Panc1 (cell line): ENCODE data around the gene TSPYL2. TPM values are rescaled to one million over a fixed set of nuclear protein-coding genes. Genes with fewer than 3 reads are reported as not detected.

Experiments
- ATAC-seq: fragments of 200-7000 bp; cut with Tn5 transposase; 2 replicates; pipeline ENCODE4 v1.9.1; 2020; ENCODE audit warnings: mild to moderate bottlenecking, moderate library complexity
- BruUV-seq: library from RNA; stranded (reverse); fragments of 400-500 nt; replicated peaks from 2 replicates; lab custom pipeline; 2021; lab: Mats Ljungman, UMichigan
- CTCF ChIA-PET: fragments of 300-600 bp; sonication (Branson Sonifier 250); formaldehyde crosslinking; loops from one replicate; lab custom pipeline; 2022; ENCODE audit warnings: antibody characterized with exemption; lab: Charles Lee
- POLR2A ChIA-PET: fragments of 300-600 bp; sonication (Branson Sonifier 250); formaldehyde crosslinking; loops from one replicate; lab custom pipeline; 2022; ENCODE audit warnings: antibody characterized with exemption; lab: Charles Lee
- DNase-seq: peaks from one replicate; pipeline ENCODE4 v3.0.0-alpha.2; 2010; ENCODE audit warnings: low read depth, low spot score
- H3K27ac ChIP-seq: 2 replicates; pipeline ENCODE4 v1.5.1; 2011; ENCODE audit warnings: mild to moderate bottlenecking, low read length, inconsistent platforms
- H3K27me3 ChIP-seq: fragments of 200-500 bp; sonication (Bioruptor generic); 2 replicates; pipeline ENCODE4 v1.6.0; 2014; ENCODE audit warnings: low read length, inconsistent platforms; ENCODE audit not compliant: control insufficient read depth, insufficient read depth
- H3K36me3 ChIP-seq: fragments of 200-500 bp; sonication (Bioruptor generic); 2 replicates; pipeline ENCODE4 v1.5.1; 2014; ENCODE audit warnings: inconsistent platforms, mild to moderate bottlenecking, low read length, moderate library complexity; ENCODE audit not compliant: control insufficient read depth, insufficient read depth
- H3K4me1 ChIP-seq: 2 replicates; pipeline ENCODE4 v1.5.1; 2011; ENCODE audit warnings: inconsistent platforms, mild to moderate bottlenecking, low read length, moderate library complexity; ENCODE audit not compliant: control insufficient read depth, insufficient read depth
- H3K4me3 ChIP-seq, 2 experiments: 2 replicates each; pipeline ENCODE4 v1.5.1; 2011 to 2012; ENCODE audit warnings: low read depth in 2 of 2, low read length in 2 of 2, mild to moderate bottlenecking in 2 of 2, inconsistent platforms in 1 of 2, moderate library complexity in 1 of 2
- H3K9me3 ChIP-seq: fragments of 200-500 bp; sonication (Bioruptor generic); 2 replicates; pipeline ENCODE4 v1.5.1; 2014; ENCODE audit warnings: low read depth, mild to moderate bottlenecking, inconsistent platforms, low read length, moderate library complexity; ENCODE audit not compliant: control insufficient read depth, insufficient read depth
- POLR2AphosphoS5 ChIP-seq: IDR thresholded peaks from 2 replicates; pipeline ENCODE4 v1.6.1; 2012; ENCODE audit warnings: mild to moderate bottlenecking, low read depth, low read length, moderate library complexity
- SIN3A ChIP-seq: IDR thresholded peaks from 2 replicates; pipeline ENCODE4 v1.6.1; 2012; ENCODE audit warnings: low read depth, mild to moderate bottlenecking, low read length, moderate library complexity, borderline replicate concordance; ENCODE audit not compliant: insufficient read depth
- TCF7L2 ChIP-seq: IDR thresholded peaks from 2 replicates; pipeline ENCODE4 v1.6.1; 2011; ENCODE audit warnings: mild to moderate bottlenecking, low read depth, low read length, inconsistent platforms
- in situ Hi-C: cut with HindIII; loops from 2 replicates; pipeline ENCODE4 v1.10.0; 2016; ENCODE audit warnings: low sequenced_read_pairs, low pct_unique_long_range_greater_than_20kb
- intact Hi-C: fragments of 100-400 bp; cut with micrococcal nuclease; formaldehyde crosslinking; loops from one replicate; pipeline ENCODE4 v1.10.0; 2022; ENCODE audit not compliant: unreplicated experiment
- total RNA-seq: library from RNA; stranded (reverse); gene quantifications from one replicate; pipeline ENCODE4 v1.2.1, GENCODE V29; 2021; ENCODE audit not compliant: unreplicated experiment
- TF ChIP-seq, protein P1 (sequence below): fragments of 450-650 bp; IDR thresholded peaks from 2 replicates; pipeline ENCODE4 v1.5.1; 2017; ENCODE audit warnings: mild to moderate bottlenecking
- TF ChIP-seq, protein P2 (sequence below), 2 experiments: IDR thresholded peaks; 2 replicates each; pipeline ENCODE4 v1.6.1; 2011 to 2012; ENCODE audit warnings: low read depth in 2 of 2, control low read depth in 1 of 2, low read length in 1 of 2, mild to moderate bottlenecking in 1 of 2, moderate library complexity in 1 of 2; ENCODE audit not compliant: insufficient read depth in 1 of 2

Gene TSPYL2
- total RNA-seq, 1 experiment from 2014 or later: 25.0 TPM

DNA sequence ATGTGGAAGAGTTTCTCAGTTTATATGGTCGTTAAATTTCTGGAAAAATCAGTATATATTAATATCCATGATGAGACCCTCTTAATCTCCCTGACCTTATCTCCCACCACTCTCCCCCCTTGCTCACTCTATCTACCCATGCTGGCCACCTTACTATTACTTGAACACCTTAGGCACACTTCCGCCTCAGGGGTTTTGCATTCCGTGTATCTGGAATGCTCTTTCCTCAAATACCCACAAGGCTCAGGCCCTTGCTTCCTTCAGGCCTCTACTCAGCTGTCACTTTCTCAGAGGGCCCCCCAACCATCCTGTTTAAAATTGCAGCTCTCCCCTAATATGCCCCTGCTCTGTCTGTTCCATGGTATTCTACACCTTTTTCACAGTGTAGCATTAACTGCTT lies 13.6 kb downstream of the TSPYL2 start:
- no peak for TF ChIP-seq TCF7L2
- TF ChIP-seq, protein P1, sequence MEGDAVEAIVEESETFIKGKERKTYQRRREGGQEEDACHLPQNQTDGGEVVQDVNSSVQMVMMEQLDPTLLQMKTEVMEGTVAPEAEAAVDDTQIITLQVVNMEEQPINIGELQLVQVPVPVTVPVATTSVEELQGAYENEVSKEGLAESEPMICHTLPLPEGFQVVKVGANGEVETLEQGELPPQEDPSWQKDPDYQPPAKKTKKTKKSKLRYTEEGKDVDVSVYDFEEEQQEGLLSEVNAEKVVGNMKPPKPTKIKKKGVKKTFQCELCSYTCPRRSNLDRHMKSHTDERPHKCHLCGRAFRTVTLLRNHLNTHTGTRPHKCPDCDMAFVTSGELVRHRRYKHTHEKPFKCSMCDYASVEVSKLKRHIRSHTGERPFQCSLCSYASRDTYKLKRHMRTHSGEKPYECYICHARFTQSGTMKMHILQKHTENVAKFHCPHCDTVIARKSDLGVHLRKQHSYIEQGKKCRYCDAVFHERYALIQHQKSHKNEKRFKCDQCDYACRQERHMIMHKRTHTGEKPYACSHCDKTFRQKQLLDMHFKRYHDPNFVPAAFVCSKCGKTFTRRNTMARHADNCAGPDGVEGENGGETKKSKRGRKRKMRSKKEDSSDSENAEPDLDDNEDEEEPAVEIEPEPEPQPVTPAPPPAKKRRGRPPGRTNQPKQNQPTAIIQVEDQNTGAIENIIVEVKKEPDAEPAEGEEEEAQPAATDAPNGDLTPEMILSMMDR: no peak
- TF ChIP-seq, protein P2, sequence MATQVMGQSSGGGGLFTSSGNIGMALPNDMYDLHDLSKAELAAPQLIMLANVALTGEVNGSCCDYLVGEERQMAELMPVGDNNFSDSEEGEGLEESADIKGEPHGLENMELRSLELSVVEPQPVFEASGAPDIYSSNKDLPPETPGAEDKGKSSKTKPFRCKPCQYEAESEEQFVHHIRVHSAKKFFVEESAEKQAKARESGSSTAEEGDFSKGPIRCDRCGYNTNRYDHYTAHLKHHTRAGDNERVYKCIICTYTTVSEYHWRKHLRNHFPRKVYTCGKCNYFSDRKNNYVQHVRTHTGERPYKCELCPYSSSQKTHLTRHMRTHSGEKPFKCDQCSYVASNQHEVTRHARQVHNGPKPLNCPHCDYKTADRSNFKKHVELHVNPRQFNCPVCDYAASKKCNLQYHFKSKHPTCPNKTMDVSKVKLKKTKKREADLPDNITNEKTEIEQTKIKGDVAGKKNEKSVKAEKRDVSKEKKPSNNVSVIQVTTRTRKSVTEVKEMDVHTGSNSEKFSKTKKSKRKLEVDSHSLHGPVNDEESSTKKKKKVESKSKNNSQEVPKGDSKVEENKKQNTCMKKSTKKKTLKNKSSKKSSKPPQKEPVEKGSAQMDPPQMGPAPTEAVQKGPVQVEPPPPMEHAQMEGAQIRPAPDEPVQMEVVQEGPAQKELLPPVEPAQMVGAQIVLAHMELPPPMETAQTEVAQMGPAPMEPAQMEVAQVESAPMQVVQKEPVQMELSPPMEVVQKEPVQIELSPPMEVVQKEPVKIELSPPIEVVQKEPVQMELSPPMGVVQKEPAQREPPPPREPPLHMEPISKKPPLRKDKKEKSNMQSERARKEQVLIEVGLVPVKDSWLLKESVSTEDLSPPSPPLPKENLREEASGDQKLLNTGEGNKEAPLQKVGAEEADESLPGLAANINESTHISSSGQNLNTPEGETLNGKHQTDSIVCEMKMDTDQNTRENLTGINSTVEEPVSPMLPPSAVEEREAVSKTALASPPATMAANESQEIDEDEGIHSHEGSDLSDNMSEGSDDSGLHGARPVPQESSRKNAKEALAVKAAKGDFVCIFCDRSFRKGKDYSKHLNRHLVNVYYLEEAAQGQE (IDR thresholded peaks at IDR 0.05; ENCODE audit: insufficient read depth in 1 of 2, low read depth in 2 of 2, low read length in 1 of 2): no peak
- no peak for TF ChIP-seq SIN3A
- TF ChIP-seq POLR2AphosphoS5: no peak
- DNase-seq (no peak), ATAC-seq (no peak)
- Histone ChIP-seq H3K27ac (no peak overlapping the region), H3K4me1 (peaks cover 6% of the 10 kb centered on the region; the same call in 1 of the 2 replicates), H3K27me3 (no peaks in the 10 kb centered on the region), H3K36me3 (no peaks in the 10 kb centered on the region; the same call in 1 of the 2 replicates), H3K9me3 (no peaks in the 10 kb centered on the region), H3K4me3 (no peak overlapping the region)
- ChIA-PET POLR2A (no interaction called here), CTCF (no interaction called here)
- in situ Hi-C loops (no loop called here), intact Hi-C loops (no loop called here)
- TSS peak; percentile 66 for BruUV-seq

DNA sequence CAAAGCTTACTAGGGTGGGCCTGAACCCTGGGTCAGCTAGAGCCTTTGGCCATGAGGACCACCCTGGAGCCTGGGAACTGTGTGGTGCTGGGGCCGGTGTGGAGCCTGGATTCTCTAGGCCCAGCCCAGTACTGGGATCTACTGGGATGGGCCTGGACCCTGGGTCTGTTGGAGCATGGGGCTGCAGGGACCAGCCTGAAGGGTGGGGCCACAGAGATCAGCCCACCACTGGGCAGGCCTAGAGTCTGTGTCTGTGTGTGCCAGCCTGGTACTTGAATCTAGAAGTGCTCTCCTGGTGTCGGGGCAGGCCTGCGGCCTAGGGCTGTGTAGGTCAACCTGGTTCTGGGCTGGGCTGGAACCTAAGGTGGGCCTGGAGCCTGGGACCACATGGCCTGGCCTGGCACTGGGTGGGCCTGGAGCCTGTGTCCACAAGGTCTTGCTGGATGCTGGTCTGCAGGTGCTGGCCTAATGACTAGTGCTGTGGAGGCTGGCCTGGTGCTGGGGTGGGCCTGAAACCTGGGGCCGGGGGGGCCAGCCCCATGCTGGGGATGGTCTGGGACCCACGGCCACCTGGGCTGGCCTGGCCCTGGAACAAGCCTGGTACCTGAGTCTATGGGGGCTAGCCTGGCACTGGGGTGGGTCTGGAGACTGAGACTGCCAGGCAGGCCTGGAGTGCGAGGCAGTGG lies 32.8 kb downstream of the TSPYL2 start:
- peaks cover 6% of the 10 kb centered on the region; the same call in 1 of the 2 replicates for H3K4me1 ChIP-seq
- H3K4me3 ChIP-seq: no peak overlapping the region
- no peaks in the 10 kb centered on the region for H3K36me3 ChIP-seq
- no peaks in the 10 kb centered on the region for H3K27me3 ChIP-seq
- ATAC-seq: no peak
- peak overlapping the region; percentile 70; the same call in 1 of the 2 replicates for H3K27ac ChIP-seq
- no peak for DNase-seq
- intact Hi-C loops: no loop called here
- no peaks in the 10 kb centered on the region for H3K9me3 ChIP-seq
- TF ChIP-seq POLR2AphosphoS5 (no peak), TCF7L2 (no peak), SIN3A (no peak)
- TF ChIP-seq, protein P2 (IDR thresholded peaks at IDR 0.05; ENCODE audit: insufficient read depth in 1 of 2, low read depth in 2 of 2, low read length in 1 of 2): no peak
- TF ChIP-seq, protein P1: no peak
- no TSS peak for BruUV-seq
- in situ Hi-C loops: no loop called here
- POLR2A ChIA-PET: no interaction called here
- CTCF ChIA-PET: no interaction called here
